Epithelial cell of esophagus (primary cell): ENCODE results near the gene GINS3.
"Not testable (repeated sequence)": the region's sequence is repeated elsewhere in the genome, so short reads cannot be mapped to it uniquely, and the experiment has no call there.

ENCODE experiments used
- DNase-seq: peaks from one replicate; pipeline ENCODE4 v3.0.0; 2010; ENCODE audit warnings: low read depth
- H3K4me3 ChIP-seq: 2 replicates; pipeline ENCODE4 v1.5.1; 2011; ENCODE audit warnings: mild to moderate bottlenecking, low read length, control low read depth
- CTCF ChIP-seq: IDR thresholded peaks from 2 replicates; pipeline ENCODE4 v1.5.1; 2011; ENCODE audit warnings: low read depth, mild to moderate bottlenecking, low read length, control low read depth, inconsistent platforms; ENCODE audit not compliant: insufficient read depth; ENCODE audit errors: missing control alignments

Gene GINS3

GRCh38 chr16:58409316-58409973, 17.2 kb downstream of the GINS3 start:
- TF ChIP-seq CTCF = no peak
- no peak overlapping the region for H3K4me3 ChIP-seq
- DNase-seq = peak; percentile 71

GRCh38 chr16:58411336-58411735, 19.1 kb downstream of the GINS3 start:
- no peak for TF ChIP-seq CTCF
- DNase-seq = no peak
- H3K4me3 ChIP-seq = no peak overlapping the region

GRCh38 chr16:58411736-58412614, 19.7 kb downstream of the GINS3 start:
- no peak for TF ChIP-seq CTCF
- peak; percentile 80 for DNase-seq
- H3K4me3 ChIP-seq = no peak overlapping the region

GRCh38 chr16:58412615-58412970, 20.3 kb downstream of the GINS3 start:
- not testable (repeated sequence) for DNase-seq, H3K4me3 ChIP-seq

GRCh38 chr16:58413359-58413758, 21.1 kb downstream of the GINS3 start:
- TF ChIP-seq CTCF = no peak
- no peak overlapping the region for H3K4me3 ChIP-seq
- no peak for DNase-seq

- no peak overlapping the region for H3K4me3 ChIP-seq
- TF ChIP-seq CTCF = no peak
- DNase-seq = no peak
Observed at GRCh38 chr16:58415003-58415402, 22.7 kb downstream of the GINS3 start.

GRCh38 chr16:58415961-58416360, 23.7 kb downstream of the GINS3 start:
- DNase-seq = not testable (repeated sequence)

GRCh38 chr16:58417035-58417434, 24.8 kb downstream of the GINS3 start:
- no peak overlapping the region for H3K4me3 ChIP-seq
- no peak for DNase-seq
- no peak for TF ChIP-seq CTCF

More at GRCh38 chr16:58415961-58416360, 23.7 kb downstream of the GINS3 start:
- H3K4me3 ChIP-seq = not testable (repeated sequence)
